HG03378 (cell line): ENCODE data around the gene UBE2O.
A peak's percentile ranks its signal among the peaks of the same experiment; 100 is the strongest.

ENCODE experiments used
- ATAC-seq: cut with Tn5 transposase; IDR thresholded peaks from one replicate; pipeline ENCODE4 v1.9.1; 2021; ENCODE audit warnings: mild to moderate bottlenecking, moderate library complexity; ENCODE audit not compliant: unreplicated experiment

The UBE2O gene

GRCh38 chr17:76487451-76488192 lies 34.7 kb upstream of the UBE2O start:
- no peak for ATAC-seq

GRCh38 chr17:76485569-76485968 lies 32.6 kb upstream of the UBE2O start:
- ATAC-seq, result no peak

DNA sequence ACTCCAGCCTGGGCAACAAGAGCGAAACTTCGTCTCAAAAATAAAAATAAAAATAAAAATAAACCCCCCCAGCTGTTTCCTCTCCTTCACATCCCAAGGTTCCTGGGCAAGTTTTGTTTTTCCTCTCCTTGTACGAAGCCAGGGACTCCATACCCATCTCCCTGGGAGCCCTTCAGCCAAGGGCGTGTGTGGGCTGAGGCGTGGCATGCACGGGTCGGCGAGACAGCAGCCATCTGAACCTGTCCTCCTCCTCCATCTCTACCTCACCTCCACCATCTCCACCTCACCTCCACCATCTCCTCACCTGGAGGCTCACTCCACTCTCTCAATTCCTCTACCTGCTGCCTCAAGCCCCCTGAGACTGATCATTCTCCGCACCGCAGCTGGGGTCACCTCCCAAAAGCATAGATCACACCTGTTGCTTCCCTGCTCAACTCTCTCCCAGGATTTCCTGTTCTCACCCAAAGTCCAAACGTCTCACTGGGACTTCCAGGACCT lies 31.3 kb upstream of the UBE2O start:
- ATAC-seq, result no peak

DNA sequence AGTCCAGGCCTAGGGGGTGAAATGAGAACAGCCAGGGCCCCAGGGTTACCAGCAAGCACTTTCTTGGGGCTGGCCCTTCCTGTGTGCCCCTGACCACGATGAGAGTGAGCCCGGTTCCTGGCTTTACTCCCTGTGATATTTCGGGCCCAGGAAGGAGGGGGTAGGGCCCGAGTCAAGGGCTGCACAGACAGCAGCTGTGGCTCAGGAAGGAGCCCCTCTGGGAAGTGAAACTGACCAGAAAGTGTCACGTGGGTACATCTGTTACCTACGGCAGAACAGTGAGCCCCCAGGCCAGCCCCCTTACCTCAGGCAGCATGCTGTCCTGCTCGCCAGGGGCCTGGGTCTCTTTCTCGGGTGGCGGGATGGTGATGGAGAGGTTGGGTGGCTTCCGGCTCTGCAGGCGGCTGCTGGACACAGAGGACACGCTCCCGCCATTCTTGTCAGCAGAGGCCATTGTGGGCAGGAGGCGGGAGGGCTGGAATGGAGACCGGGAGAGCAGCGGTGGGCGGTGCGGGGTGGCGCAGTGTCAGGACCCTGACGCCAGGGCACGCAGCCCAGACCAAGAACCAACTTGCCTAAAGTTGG lies 28.2 kb upstream of the UBE2O start:
- peak; percentile 56 for ATAC-seq

DNA sequence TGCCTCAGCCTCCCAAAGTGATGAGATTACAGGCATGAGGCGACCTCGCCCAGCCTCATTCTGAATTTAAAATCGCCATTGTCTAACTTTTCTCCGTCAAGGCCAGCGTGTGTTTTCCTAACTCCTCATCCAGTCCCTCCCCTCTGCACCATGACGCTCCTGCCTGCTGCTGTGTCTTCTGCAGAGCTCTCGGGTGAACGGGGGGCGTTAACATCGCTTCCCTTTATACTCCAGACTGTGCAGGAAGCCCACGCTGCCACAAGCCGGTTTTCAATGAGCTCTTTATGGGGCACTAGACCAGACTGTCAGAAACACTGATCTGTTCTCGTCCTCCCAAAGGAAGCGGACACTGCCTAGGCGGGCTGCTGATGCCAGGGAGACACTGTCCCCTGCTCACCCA lies 27.7 kb upstream of the UBE2O start:
- peak; percentile 17 for ATAC-seq

- ATAC-seq, result no peak
These were observed 26.6 kb upstream of the UBE2O start for GRCh38 chr17:76479515-76480060.

DNA sequence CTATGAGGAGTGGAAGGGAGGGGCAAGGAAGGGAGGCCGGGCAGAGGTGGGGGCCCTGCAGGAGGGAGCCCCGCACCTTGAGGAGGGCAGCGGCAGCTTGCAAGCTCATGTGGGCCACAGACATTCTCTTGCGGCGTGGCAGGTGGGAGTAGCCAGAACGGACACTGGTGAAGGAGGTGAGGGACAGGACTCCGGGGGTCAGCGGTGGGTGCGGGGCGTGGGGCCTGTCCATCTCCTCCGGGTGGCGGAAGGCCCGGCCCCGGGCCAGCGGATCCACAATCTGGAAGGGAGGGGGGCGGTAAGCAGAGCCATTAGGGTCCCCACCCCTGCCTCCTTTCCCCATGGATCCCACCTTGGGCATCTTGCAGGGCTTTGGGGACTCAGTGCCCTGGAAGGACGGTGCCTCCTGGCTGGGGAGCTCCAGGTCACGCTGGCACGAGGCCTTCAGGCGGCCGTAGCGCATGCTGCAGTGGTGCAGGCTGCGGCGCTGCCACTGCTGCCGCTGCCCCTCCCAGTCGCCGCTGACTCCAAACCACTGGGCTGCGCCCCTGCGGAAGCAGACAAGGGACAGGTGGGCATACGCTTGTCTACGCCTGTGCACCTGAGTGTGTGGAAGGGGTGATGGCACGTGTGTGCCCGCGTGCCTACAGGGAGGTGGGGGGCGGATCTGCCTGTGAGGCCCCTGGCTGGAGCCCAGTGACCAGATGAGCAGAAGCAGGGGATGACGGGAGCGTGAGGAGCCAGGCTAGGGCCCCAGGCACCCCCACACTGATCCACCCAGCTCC lies 26.0 kb upstream of the UBE2O start:
- ATAC-seq, result no peak

DNA sequence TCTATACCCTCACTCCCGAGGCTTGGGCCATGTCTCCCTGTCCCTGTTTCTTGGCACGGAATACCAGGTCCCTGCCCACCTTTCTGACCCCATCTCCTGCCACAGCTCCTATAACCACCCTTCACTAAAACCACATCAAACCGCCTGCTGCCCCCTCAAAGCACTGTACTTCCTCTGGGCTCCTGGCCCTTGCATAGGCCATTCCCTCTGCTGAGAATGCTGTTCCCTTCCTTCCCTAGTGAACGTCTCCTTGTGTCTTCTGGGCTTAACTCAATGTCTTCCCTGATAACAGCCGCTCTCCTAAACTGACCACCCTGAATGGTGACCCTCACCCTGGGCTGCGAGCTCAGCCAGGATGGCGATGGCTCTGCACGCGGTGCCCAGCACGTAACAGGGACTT lies 25.1 kb upstream of the UBE2O start:
- ATAC-seq, result no peak

GRCh38 chr17:76477576-76477975 lies 24.6 kb upstream of the UBE2O start:
- ATAC-seq, result no peak

DNA sequence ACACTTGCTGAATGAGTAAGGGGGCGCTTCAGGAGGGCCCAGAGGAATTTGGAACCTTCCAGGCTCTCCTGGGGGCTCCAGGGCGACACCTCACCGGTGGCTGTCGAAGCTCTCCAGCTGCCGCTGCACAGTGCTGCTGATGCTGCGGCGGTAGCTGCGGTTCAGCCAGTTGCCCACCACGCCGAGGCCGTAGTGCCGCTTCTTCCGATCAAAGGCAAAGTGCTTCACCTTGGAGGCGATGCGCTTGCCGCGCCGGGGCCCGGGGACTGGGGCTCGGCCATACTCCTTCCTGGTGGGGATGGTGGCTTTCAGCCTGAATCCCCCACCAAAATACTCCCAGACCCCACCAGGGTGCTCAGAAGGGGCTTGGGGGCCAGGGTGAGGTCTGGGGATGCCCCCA lies 23.8 kb upstream of the UBE2O start:
- ATAC-seq, result no peak

DNA sequence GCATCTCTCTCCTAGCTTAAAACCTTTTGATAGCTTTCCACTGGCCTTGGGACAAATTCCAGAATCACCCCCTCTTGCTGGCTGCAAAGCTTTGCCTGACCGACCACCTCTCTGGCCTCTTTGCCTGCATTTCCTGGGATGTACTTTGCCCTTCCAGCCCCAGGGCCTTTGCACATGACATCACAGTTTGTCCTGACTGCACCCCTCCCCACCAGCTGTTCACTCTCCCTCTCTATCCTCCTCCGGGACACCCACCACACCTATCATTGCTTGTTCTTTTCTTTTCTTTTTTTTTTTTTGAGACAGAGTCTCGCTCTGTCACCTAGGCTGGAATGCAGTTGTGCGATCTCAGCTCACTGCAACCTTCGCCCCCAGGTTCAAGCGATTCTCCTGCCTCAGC lies 22.4 kb upstream of the UBE2O start:
- ATAC-seq, result no peak

DNA sequence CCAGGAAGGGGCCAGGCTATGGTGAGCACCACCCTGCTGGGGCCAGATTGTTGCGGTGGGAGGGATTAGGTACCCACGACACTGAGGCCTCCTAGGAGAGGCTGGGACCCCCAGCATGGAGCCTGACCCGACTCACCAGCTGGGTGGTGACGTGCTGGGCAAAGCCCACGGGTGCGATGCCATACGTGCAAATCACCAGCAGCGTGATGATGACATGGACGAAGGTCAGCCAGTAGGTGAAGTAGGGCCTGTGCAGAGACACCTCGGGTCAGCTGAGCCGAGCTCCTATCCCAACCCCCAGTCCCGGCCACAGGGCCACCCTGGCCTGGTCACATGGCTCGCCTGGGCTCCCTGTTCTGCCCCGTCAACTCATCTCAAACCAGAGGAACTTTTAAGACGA lies 21.9 kb upstream of the UBE2O start:
- no peak for ATAC-seq

DNA sequence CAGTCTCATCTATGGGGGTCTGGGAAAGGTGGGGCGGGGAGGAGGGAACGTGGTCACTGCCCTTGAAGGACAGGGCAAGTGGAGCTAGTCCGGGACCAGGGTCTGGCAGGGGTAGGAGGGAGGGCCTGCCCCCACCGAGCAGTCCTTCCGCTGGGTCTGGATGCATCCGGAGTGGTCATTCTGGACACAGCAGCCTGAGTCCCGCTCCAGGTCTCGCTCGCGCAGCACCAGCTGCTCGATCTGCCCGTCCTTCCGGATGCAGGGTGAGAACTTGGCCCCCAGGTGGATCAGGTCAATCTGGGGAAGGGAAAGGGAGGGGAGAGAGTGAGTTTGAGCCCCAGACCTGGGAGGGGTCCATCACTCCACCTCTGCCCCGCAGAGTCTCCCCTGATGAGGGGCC lies 21.3 kb upstream of the UBE2O start:
- ATAC-seq, result no peak

- ATAC-seq, result no peak
These were observed 20.6 kb upstream of the UBE2O start for GRCh38 chr17:76473541-76473985.

DNA sequence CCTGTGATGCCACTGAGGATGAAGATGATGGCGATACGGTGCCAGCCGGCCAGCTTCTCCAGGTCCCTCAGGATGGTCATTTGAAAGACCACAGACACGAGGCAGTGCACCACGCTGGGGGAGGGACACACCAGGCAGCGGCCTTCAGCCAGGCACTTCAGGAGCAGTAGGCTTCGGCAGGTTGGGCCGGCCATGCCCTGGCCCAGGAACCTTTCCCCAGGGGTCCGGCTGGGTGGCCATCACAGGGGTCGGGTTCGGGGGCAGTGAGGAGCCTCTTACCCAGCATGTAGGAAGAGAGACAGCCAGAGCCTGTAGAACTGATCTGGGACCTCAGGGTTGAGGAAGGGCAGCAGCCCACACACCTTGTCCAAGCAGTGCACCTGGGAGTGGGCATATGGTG lies 19.8 kb upstream of the UBE2O start:
- ATAC-seq, result no peak

DNA sequence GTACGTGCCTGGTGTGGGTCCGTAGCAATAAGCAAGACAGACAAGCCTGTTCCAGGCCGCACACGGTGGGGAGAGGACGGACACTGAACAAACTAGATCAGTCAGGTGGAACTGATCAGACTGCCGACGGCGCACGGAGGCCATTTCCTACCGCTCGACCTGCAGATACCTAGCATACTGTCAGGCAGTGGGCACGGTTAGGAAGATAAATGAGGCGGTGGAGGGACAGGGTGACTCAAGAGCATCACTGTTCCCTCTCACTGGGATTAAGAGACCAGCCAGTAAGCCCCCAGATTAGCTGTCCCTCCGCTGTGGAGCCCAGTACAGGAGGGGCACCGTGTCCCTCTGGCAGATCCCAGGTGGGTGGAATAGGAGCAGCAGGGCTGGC lies 19.3 kb upstream of the UBE2O start:
- ATAC-seq, result no peak

- ATAC-seq, result no peak
These were observed 18.7 kb upstream of the UBE2O start for GRCh38 chr17:76471498-76472257.

DNA sequence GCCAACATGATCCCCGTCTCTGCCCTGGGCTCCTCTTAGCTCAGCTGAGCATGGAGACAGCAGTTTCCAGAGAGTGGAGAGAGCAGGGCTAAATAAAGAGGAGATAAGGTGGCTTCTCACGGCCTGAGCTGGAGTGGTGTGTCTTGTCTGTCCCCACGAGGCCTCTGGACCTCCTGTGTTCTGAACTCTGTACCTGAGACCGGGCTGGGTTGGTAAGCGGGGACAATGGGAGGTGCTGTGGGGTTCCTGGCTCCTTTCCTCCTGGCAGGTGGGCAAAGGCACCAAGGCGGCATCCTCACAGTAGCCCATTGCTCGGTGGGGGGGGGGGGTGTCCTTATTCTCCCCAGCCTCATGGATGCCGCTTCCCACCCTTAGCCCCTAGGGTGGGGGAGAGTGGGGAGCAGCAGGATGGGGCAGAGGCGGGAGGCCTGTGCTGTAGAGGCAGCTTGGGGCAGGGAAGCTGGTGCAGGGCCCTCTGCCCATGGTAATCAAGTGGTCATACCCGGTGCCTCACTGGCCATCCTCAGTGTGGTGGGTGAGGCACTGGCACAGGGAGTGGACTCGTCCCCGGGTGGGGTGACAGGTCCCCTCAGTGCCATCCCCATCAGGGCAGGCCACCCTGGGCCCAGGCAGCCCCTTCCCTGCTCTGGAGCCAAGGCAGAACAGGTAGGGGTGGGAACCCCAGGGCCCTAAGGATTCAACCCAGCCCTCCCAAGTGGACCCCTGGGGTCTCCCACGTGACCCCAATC lies 17.2 kb upstream of the UBE2O start:
- no peak for ATAC-seq

GRCh38 chr17:76469076-76469990 lies 16.4 kb upstream of the UBE2O start:
- ATAC-seq, result no peak
